GM23338 (cell line): ENCODE data around the gene CFAP157. TPM values are rescaled to one million over a fixed set of nuclear protein-coding genes. Genes with fewer than 3 reads are reported as not detected.

Source experiments
- ATAC-seq: fragments of 200-7000 bp; cut with Tn5 transposase; 3 replicates; pipeline ENCODE4 v1.9.1; 2020
- DNase-seq: peaks from one replicate; pipeline ENCODE4 v3.0.0-alpha.2; 2015; ENCODE audit warnings: low spot score
- H2AFZ ChIP-seq: fragments of 200-600 bp; sonication (generic); 2 replicates; pipeline ENCODE4 v1.8.0; 2016; ENCODE audit warnings: antibody characterized with exemption, mild to moderate bottlenecking, moderate library complexity
- H3F3A ChIP-seq: fragments of 200-600 bp; sonication (generic); replicated peaks from 2 replicates; pipeline ENCODE4 v1.8.0; 2017; ENCODE audit warnings: antibody characterized with exemption, mixed run types, low read depth
- H3K27ac ChIP-seq: fragments of 200-600 bp; sonication (generic); 2 replicates; pipeline ENCODE4 v1.6.1; 2016; ENCODE audit warnings: low read depth
- H3K27me3 ChIP-seq: fragments of 200-600 bp; sonication (generic); 2 replicates; pipeline ENCODE4 v1.8.0; 2016; ENCODE audit warnings: mild to moderate bottlenecking, mixed run types, moderate library complexity; ENCODE audit not compliant: insufficient read depth
- H3K36me3 ChIP-seq: fragments of 200-600 bp; sonication (generic); 2 replicates; pipeline ENCODE4 v1.8.0; 2016; ENCODE audit warnings: mild to moderate bottlenecking; ENCODE audit not compliant: insufficient read depth
- H3K4me1 ChIP-seq: fragments of 200-600 bp; sonication (generic); 2 replicates; pipeline ENCODE4 v1.8.0; 2016; ENCODE audit warnings: mild to moderate bottlenecking, moderate library complexity; ENCODE audit not compliant: insufficient read depth
- H3K4me2 ChIP-seq: fragments of 200-600 bp; sonication (generic); 2 replicates; pipeline ENCODE4 v1.7.1; 2017; ENCODE audit warnings: mixed run types
- H3K4me3 ChIP-seq: fragments of 200-600 bp; sonication (generic); 2 replicates; pipeline ENCODE4 v1.6.1; 2016; ENCODE audit warnings: mixed run types
- H3K79me2 ChIP-seq: fragments of 200-600 bp; sonication (generic); replicated peaks from 2 replicates; pipeline ENCODE4 v1.8.0; 2017; ENCODE audit warnings: mild to moderate bottlenecking; ENCODE audit not compliant: insufficient read depth
- H3K9me2 ChIP-seq: fragments of 200-600 bp; sonication (generic); 2 replicates; pipeline ENCODE4 v1.8.0; 2017; ENCODE audit not compliant: insufficient read depth
- H4K20me1 ChIP-seq: fragments of 200-600 bp; sonication (generic); replicated peaks from 2 replicates; pipeline ENCODE4 v1.8.0; 2017; ENCODE audit warnings: mild to moderate bottlenecking; ENCODE audit not compliant: insufficient read depth
- H3K27ac Mint-ChIP-seq: 2 replicates; pipeline ENCODE4 v1.8.0; 2020; ENCODE audit warnings: inconsistent platforms, mild to moderate bottlenecking, moderate library complexity, mixed read lengths
- H3K27me3 Mint-ChIP-seq: 3 replicates; pipeline ENCODE4 v1.8.0; 2022; ENCODE audit warnings: low read depth, mild to moderate bottlenecking, moderate library complexity, mixed read lengths, inconsistent platforms; ENCODE audit not compliant: insufficient read depth, poor library complexity
- H3K36me3 Mint-ChIP-seq: 3 replicates; pipeline ENCODE4 v1.8.0; 2021; ENCODE audit warnings: low read depth, mild to moderate bottlenecking, inconsistent platforms, moderate library complexity, mixed read lengths
- H3K4me1 Mint-ChIP-seq: 3 replicates; pipeline ENCODE4 v1.8.0; 2020; ENCODE audit warnings: mild to moderate bottlenecking, inconsistent platforms, mixed read lengths
- H3K4me3 Mint-ChIP-seq: 3 replicates; pipeline ENCODE4 v1.8.0; 2021; ENCODE audit warnings: moderate library complexity, mild to moderate bottlenecking, inconsistent platforms, mixed read lengths
- H3K9me3 Mint-ChIP-seq: 3 replicates; pipeline ENCODE4 v1.8.0; 2020; ENCODE audit warnings: moderate library complexity, mild to moderate bottlenecking, inconsistent platforms, mixed read lengths
- CREB1 ChIP-seq: fragments of 250-450 bp; sonication (Bioruptor Pico); IDR thresholded peaks from 2 replicates; pipeline ENCODE4 v1.5.0; 2020; ENCODE audit warnings: low read depth, mild to moderate bottlenecking, moderate library complexity
- CTCF ChIP-seq, 2 experiments: fragments of 200-600 bp in 1 of 2; sonication (generic) in 1 of 2; conservative IDR thresholded peaks; 2 replicates each; pipeline versions ENCODE4 v1.5.1 to v1.6.1; 2016 to 2017; ENCODE audit warnings: antibody characterized with exemption in 2 of 2, low read depth in 2 of 2, mild to moderate bottlenecking in 2 of 2, moderate library complexity in 1 of 2
- ETS1 ChIP-seq: IDR thresholded peaks from 2 replicates; pipeline ENCODE4 v1.6.1; 2016; ENCODE audit warnings: antibody characterized with exemption
- EZH2 ChIP-seq: fragments of 200-600 bp; sonication (generic); IDR thresholded peaks from one replicate; pipeline ENCODE4 v1.8.0; 2017; ENCODE audit warnings: antibody characterized with exemption, mild to moderate bottlenecking, low read depth; ENCODE audit not compliant: unreplicated experiment
- EZH2phosphoT487 ChIP-seq: fragments of 200-600 bp; sonication (generic); IDR thresholded peaks from one replicate; pipeline ENCODE4 v1.8.1; 2018; ENCODE audit warnings: antibody characterized with exemption; ENCODE audit not compliant: unreplicated experiment
- JUNB ChIP-seq: IDR thresholded peaks from one replicate; pipeline ENCODE4 v1.6.1; 2016; ENCODE audit warnings: antibody characterized with exemption; ENCODE audit not compliant: unreplicated experiment
- NANOG ChIP-seq: IDR thresholded peaks from 2 replicates; pipeline ENCODE4 v1.6.1; 2016; ENCODE audit warnings: antibody characterized with exemption, borderline replicate concordance
- POLR2AphosphoS5 ChIP-seq: IDR thresholded peaks from 2 replicates; pipeline ENCODE4 v1.6.1; 2016; ENCODE audit warnings: antibody characterized with exemption, low read depth
- REST ChIP-seq: IDR thresholded peaks from one replicate; pipeline ENCODE4 v1.6.1; 2018; ENCODE audit warnings: antibody characterized with exemption; ENCODE audit not compliant: unreplicated experiment
- STAT1 ChIP-seq: IDR thresholded peaks from one replicate; pipeline ENCODE4 v1.6.1; 2016; ENCODE audit warnings: antibody characterized with exemption; ENCODE audit not compliant: unreplicated experiment
- ZNF114 ChIP-seq: fragments of 250-450 bp; sonication (Bioruptor Pico); IDR thresholded peaks from 2 replicates; pipeline ENCODE4 v1.5.0; 2020; ENCODE audit warnings: mild to moderate bottlenecking, moderate library complexity
- ZNF331 ChIP-seq: fragments of 250-450 bp; sonication (Bioruptor Pico); IDR thresholded peaks from 2 replicates; pipeline ENCODE4 v1.5.0; 2020; ENCODE audit warnings: low read depth, mild to moderate bottlenecking, moderate library complexity
- ZNF462 ChIP-seq: fragments of 250-450 bp; sonication (Bioruptor Pico); IDR thresholded peaks from 2 replicates; pipeline ENCODE4 v1.5.0; 2020; ENCODE audit warnings: mild to moderate bottlenecking, moderate library complexity
- polyA plus RNA-seq: library from polyadenylated mRNA; unstranded; fragments of >200 nt; fragmentation: Nextera tagmentation; extraction: Ambion mirVana; gene quantifications from 2 replicates; pipeline ENCODE4 v1.2.1, GENCODE V29; 2016
- total RNA-seq: library from RNA; depleted of rRNA; stranded (reverse); fragments of >200 nt; shearing (Covaris generic); gene quantifications from 2 replicates; pipeline ENCODE4 v1.2.3, GENCODE V29; 2014

CFAP157 gene
- total and polyA plus RNA-seq, 2 experiments from 2014 or later, result 0.17 to 0.55 TPM

- H3K27ac Mint-ChIP-seq, result no peak overlapping the region
- H3K27me3 Mint-ChIP-seq, result peaks cover 2% of the 10 kb centered on the region
These were observed 27.3 kb upstream of the CFAP157 start for GRCh38 chr9:127679506-127679905.

More at GRCh38 chr9:127679506-127679905, 27.3 kb upstream of the CFAP157 start:
- Histone ChIP-seq H3K27me3 (no peaks in the 10 kb centered on the region), H2AFZ (no peak overlapping the region), H3K36me3 (peaks cover 5% of the 10 kb centered on the region; the same call in 1 of the 2 replicates), H3K9me2 (no peaks in the 10 kb centered on the region), H3K4me1 (no peaks in the 10 kb centered on the region), H4K20me1 (no peaks in the 10 kb centered on the region), H3K79me2 (no peaks in the 10 kb centered on the region), H3K4me3 (no peak overlapping the region), H3F3A (no peaks in the 10 kb centered on the region), H3K4me2 (no peak overlapping the region), H3K27ac (no peak overlapping the region)
- no peaks in the 10 kb centered on the region for H3K4me1 Mint-ChIP-seq
- no peak for ATAC-seq
- TF ChIP-seq ZNF462 (CRISPR knock-in tag) (no peak), POLR2AphosphoS5 (no peak), ETS1 (no peak), REST (no peak), CTCF (conservative IDR thresholded peaks at IDR 0.05; ENCODE audit: low read depth in 2 of 2) (no peak), STAT1 (no peak), NANOG (no peak), CREB1 (CRISPR knock-in tag) (no peak), ZNF331 (CRISPR knock-in tag) (no peak), EZH2phosphoT487 (no peak), ZNF114 (CRISPR knock-in tag) (no peak), EZH2 (no peak), JUNB (no peak)
- no peaks in the 10 kb centered on the region for H3K9me3 Mint-ChIP-seq
- no peak overlapping the region for H3K4me3 Mint-ChIP-seq
- peaks cover 24% of the 10 kb centered on the region for H3K36me3 Mint-ChIP-seq
- DNase-seq, result no peak
